H1 (cell line): ENCODE results near the gene RNF13. TPM values are rescaled to one million over a fixed set of nuclear protein-coding genes. Genes with fewer than 3 reads are reported as not detected.

Experiments
- CBX8 ChIP-seq: fragments of 300-800, 300-1000 bp; sonication (generic); IDR thresholded peaks from 2 replicates; pipeline ENCODE4 v1.7.1; 2016; ENCODE audit warnings: low read depth, low read length, borderline replicate concordance
- KDM4A ChIP-seq: IDR thresholded peaks from one replicate; pipeline ENCODE4 v1.7.1; 2012; ENCODE audit warnings: low read depth, mild to moderate bottlenecking, moderate library complexity, low read length, inconsistent platforms; ENCODE audit not compliant: severe bottlenecking
- POLR2A ChIP-seq, 2 experiments: IDR thresholded peaks; 1 replicate in 1 of 2; 2 replicates in 1 of 2; pipeline ENCODE4 v1.6.1; 2011; ENCODE audit warnings: low read depth in 2 of 2, low read length in 2 of 2, mild to moderate bottlenecking in 2 of 2; ENCODE audit errors: control extremely low read depth in 1 of 2
- SAP30 ChIP-seq: fragments of 300-600 bp; sonication (generic); IDR thresholded peaks from 2 replicates; pipeline ENCODE4 v1.7.1; 2012; ENCODE audit warnings: low read length, moderate library complexity, mild to moderate bottlenecking, inconsistent platforms; ENCODE audit not compliant: insufficient read depth, insufficient replicate concordance
- SP4 ChIP-seq: IDR thresholded peaks from 2 replicates; pipeline ENCODE4 v1.6.1; 2012; ENCODE audit warnings: low read length, inconsistent platforms
- polyA plus RNA-seq, 7 experiments: library from polyadenylated mRNA; depleted of rRNA in 3 of 7; stranded (reverse) in 5 of 7; unstranded in 2 of 7; fragments of >200 nt in 5 of 7; fragments of 200-250 nt in 2 of 7; gene quantifications; 1 replicate in 5 of 7; 2 replicates in 1 of 7; 4 replicates in 1 of 7; pipeline versions ENCODE4 v1.2.1 to v1.2.3, GENCODE V29; 2011 to 2013; ENCODE audit warnings: missing spikeins in 2 of 7, mixed read lengths in 2 of 7
- total RNA-seq: library from RNA; stranded (reverse); fragmentation: NEBNext Ultra II Directional; extraction: Animal tissue kit (Norgen Biotek cat#: 25700); gene quantifications from 2 replicates; pipeline ENCODE4 v1.2.1, GENCODE V29; 2021

RNF13 gene
- total and polyA plus RNA-seq, 2 of the 8 experiments (the other 6 are each of a cell fraction or from before 2014, with no cell fraction given), result 19.4 to 35.4 TPM

DNA sequence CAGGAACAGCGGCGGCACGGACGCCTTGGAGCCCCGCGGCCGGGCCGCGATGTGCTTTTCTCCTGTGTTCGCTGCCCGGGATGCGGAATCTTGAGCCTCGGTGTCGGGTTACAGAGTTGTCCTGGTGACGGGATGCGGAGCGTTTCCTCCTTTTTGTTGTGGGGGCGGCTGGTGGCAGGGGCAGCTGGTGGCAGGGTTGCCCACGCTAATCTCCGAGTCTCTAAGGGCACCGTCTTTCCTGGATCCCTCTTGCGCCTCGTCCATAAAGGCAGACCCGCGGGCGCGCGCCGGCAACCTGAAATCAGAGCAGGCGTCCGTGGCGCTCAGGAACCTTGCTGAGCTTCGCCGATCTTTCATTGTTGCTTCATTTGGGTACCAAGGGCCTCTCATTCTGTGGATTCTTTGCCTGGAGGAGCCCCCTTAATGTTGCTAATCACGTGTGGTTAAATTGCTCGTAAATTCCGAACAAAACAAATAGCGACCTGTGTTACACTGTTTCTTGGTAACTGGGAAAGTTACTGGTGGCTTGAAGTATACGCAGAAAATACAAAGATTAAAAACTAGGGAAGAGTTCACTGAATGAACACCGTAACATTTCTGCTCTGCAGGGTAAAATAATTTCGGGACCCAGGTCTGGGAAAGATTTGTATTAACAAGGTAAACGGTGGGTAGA is 158.5 kb downstream of the RNF13 start (continued):
- TF ChIP-seq SAP30 (peak; percentile 64), SP4 (no peak), CBX8 (no peak), POLR2A (IDR thresholded peaks at IDR 0.05; ENCODE audit: control extremely low read depth in 1 of 2, low read depth in 2 of 2, low read length in 2 of 2) (peak in 1 of 2 experiments; percentile 29; a peak in 1 of 3 replicates), KDM4A (peak; percentile 47)
